VCaP (cell line): Measurements from ENCODE around the gene PI4KA.

Experiments
- H3K27ac ChIP-seq: fragments of 450-650 bp; 2 replicates; pipeline ENCODE4 v1.5.1; 2017
- TF ChIP-seq, protein P1 (sequence below): fragments of 450-650 bp; conservative IDR thresholded peaks from 2 replicates; pipeline ENCODE4 v1.5.1; 2017; ENCODE audit warnings: mild to moderate bottlenecking, moderate library complexity

The PI4KA gene

GRCh38 chr22:20808844-20809243, 49.8 kb downstream of the PI4KA start:
- no peak overlapping the region for H3K27ac ChIP-seq
- TF ChIP-seq, protein P1, sequence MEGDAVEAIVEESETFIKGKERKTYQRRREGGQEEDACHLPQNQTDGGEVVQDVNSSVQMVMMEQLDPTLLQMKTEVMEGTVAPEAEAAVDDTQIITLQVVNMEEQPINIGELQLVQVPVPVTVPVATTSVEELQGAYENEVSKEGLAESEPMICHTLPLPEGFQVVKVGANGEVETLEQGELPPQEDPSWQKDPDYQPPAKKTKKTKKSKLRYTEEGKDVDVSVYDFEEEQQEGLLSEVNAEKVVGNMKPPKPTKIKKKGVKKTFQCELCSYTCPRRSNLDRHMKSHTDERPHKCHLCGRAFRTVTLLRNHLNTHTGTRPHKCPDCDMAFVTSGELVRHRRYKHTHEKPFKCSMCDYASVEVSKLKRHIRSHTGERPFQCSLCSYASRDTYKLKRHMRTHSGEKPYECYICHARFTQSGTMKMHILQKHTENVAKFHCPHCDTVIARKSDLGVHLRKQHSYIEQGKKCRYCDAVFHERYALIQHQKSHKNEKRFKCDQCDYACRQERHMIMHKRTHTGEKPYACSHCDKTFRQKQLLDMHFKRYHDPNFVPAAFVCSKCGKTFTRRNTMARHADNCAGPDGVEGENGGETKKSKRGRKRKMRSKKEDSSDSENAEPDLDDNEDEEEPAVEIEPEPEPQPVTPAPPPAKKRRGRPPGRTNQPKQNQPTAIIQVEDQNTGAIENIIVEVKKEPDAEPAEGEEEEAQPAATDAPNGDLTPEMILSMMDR: no peak

- TF ChIP-seq, protein P1: no peak
- H3K27ac ChIP-seq: no peak overlapping the region
These were observed 51.3 kb downstream of the PI4KA start for GRCh38 chr22:20807315-20807752.

- no peak overlapping the region for H3K27ac ChIP-seq
- TF ChIP-seq, protein P1: no peak
These were observed 52.6 kb downstream of the PI4KA start for GRCh38 chr22:20805972-20806471.

- TF ChIP-seq, protein P1: no peak
- H3K27ac ChIP-seq: no peak overlapping the region
These were observed 54.0 kb downstream of the PI4KA start for GRCh38 chr22:20804650-20805049.

DNA sequence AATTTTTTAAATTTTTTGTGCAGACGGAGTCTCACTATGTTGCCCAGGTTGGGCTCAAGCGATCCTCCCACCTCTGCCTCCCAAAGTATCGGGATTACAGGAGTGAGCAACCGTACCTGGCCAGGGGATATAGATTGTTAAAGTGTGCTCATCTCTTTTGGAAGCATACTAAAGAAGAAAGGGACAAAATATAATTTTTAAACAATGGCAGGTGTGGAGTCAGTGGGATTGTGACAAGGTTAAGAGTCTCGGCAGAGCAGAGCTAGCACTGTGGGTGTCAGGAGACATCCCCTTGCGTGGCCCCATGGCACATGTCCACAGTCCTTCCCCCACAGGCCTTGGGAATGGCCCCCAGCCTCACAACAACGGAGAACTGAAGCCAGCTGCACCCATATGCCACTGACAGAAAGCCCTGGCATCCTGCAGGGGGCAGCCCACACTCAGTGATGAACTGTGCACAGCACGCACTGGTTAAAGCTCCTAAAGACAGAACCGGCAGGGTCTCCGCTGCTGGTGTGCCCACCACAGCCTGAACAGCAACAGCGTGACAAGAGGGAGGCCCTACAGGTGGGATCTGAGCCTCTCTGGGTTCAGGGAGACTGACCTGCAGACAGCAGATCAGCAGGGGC, 54.8 kb downstream of the PI4KA start:
- no peak overlapping the region for H3K27ac ChIP-seq
- TF ChIP-seq, protein P1: peak; percentile 76

DNA sequence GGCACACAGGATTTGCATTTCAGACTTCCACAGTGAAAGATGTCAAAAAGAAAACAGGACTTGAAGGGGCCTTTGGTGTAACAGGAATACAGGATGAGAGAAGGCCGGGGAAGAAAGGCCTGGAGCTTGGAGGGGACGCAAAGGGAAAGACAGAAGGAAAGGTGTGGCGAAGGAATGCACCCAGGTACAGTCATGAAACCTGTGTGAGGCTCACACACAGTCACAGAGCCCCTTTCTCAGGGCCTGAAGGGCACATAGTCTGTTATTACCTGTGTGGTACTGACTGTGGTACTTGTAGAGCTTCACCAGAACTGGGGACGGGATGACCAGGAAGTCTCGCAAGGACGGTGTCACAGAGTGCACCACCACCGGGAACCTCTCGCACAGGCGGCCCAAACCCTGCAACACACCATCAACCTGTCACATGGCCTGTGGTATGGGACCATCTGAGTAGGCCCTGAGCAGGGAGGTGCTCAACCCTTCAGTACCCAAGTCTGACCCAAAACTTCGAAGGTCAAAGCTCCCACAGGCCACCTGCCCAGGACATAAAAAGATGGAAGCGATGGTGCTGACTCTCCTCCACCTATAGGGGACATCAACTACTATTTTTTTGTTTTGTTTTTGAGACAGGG, 55.6 kb downstream of the PI4KA start:
- TF ChIP-seq, protein P1: no peak
- no peak overlapping the region for H3K27ac ChIP-seq

- no peak overlapping the region for H3K27ac ChIP-seq
- TF ChIP-seq, protein P1: no peak
These were observed 56.2 kb downstream of the PI4KA start for GRCh38 chr22:20802452-20802851.
